Transverse colon (tissue), 3 donors: ENCODE data around the gene CAPN5.

ENCODE experiments used
- EP300 ChIP-seq: sonication (generic); formaldehyde crosslinking; IDR thresholded peaks from one replicate; pipeline ENCODE4 v1.6.1; 2017; ENCODE audit warnings: antibody characterized with exemption, low read depth
- POLR2A ChIP-seq: fragments of 450-650 bp; IDR thresholded peaks from one replicate; pipeline ENCODE4 v1.6.1; 2016; ENCODE audit warnings: antibody characterized with exemption, mild to moderate bottlenecking, moderate library complexity
- POLR2AphosphoS5 ChIP-seq, 3 donors: sonication (generic); formaldehyde crosslinking; IDR thresholded peaks; one replicate each; pipeline ENCODE4 v1.6.1; 2016; ENCODE audit warnings: antibody characterized with exemption in 3 of 3

DNA sequence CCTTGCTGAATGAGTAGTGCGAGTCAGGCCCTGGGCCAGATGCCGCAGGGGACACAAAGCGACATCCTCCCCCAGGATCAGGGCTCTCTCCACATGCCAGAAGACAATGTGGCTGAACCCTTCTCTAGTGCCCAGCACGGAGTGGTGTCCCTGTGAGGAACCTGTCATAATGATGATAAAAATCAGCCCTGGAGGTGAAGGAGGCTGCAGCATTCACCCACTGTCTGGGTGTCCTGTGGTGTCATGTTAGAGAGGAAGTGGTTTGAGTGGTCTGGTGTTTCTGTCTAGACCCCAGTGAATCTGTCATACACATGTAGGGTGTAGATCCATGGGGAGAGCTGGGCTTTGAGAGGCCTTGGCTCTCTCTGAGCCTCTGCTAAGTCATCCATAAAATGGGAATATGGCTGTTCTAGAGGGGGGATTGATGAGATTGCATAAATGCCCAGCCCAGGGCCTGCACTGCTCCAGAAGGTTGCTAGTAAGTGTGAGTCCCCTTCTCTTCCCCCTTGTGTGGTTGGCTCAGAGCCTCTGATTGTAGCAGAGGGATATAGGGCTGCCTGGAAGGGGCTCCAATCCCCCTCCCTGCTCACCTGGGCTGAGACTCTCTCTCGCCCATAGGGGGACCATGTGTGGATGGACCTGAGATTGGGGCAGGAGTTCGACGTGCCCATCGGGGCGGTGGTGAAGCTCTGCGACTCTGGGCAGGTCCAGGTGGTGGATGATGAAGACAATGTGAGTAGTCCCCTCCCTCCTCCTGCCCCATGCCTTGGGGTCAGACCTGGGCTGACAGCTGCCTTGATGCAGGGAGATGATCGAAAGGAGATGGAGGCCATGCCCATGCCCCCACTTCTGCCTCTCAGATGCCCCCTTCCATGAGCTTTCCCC, 75.6 kb downstream of the CAPN5 start:
- no peak for TF ChIP-seq POLR2A
- no peak for TF ChIP-seq POLR2AphosphoS5 (IDR thresholded peaks at IDR 0.05)
- TF ChIP-seq EP300, result no peak
